COLO668 (cell line): ENCODE results near the gene DYNLL1.
"Not testable (repeated sequence)": the region's sequence is repeated elsewhere in the genome, so short reads cannot be mapped to it uniquely, and the experiment has no call there.

Experiments
- DNase-seq: peaks from one replicate; lab custom pipeline; 2025; ENCODE audit not compliant: unreplicated experiment; lab: John Stamatoyannopoulos, UW

The DYNLL1 gene

GRCh38 chr12:120504587-120504986, 8.7 kb downstream of the DYNLL1 start:
- no peak for DNase-seq

GRCh38 chr12:120508537-120508936, 12.6 kb downstream of the DYNLL1 start:
- no peak for DNase-seq

GRCh38 chr12:120514002-120514401, 18.1 kb downstream of the DYNLL1 start:
- DNase-seq: no peak

GRCh38 chr12:120515496-120515895, 19.6 kb downstream of the DYNLL1 start:
- no peak for DNase-seq

DNA sequence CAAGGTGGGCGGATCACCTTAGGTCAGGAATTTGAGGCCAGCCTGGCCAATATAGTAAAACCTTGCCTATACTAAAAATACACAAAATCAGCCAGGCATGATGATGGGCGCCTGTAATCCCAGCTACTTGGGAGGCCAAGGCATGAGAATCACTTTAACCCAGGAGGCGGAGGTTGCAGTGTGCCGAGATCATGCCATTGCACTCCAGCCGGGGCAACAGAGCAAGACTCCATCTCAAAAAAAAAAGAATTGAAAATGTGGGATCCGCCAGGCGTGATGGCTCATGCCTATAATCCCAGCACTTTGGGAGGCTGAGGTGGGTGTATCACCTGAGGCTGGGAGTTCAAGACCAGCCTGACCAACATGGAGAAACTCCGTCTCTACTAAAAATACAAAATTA, 23.4 kb downstream of the DYNLL1 start:
- not testable (repeated sequence) for DNase-seq

DNA sequence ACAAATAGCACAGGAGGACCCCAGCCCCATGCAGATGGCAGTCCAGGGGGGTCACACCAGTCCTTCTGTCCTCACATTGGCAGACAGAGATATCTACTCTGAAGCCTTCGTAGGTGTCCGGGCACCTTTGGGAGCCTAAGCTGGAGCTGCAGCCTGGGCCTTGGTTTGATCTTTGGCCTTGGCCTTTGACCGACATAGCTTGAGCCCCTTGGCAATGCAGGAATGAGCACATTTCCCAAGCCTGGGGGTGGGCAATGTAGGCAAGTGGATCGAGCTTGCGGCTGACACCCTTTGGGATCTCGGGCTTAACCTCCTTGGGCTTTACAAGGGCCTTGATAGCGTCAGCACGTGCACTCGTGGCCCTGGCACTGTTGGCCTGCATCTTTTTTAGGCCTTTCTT, 26.7 kb downstream of the DYNLL1 start:
- DNase-seq: no peak

DNA sequence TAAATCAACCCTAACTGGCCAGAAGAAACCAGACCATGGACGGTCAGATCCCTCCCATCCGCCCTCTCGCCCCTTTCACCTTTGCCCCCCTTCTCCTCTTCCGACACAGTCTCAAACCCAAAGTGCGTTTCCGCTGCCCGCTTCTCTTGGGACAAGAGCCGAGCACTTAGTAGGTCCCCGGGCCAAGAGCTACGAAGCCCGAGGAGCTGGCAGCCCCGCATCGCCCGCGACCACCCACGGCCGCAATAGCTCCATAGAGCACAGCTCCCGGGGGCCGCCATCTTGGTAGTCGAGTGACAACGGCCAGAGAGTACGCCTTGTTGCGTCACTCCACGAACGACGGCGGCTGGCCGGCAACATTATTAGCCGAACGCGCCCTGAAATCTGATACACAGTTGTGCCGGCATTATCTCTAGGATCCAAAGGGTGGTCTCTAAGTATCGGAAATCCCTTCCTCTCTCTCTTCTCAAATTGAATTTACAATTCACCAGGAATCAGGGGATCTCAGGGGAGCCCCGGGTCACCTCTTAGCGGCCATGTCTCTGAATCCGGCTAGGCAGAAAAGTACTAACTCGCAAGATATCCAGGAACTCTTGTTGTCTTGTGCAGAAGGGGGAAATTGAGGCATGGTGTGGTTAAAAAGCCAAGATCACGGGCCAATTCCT, 33.1 kb downstream of the DYNLL1 start, which contains the start of gene COQ5:
COQ5 (minus strand) TSS at position 298 of the 665 bp plus-strand sequence; CDS start at position 281, 17 bp downstream.
- peak; percentile 94 for DNase-seq

DNA sequence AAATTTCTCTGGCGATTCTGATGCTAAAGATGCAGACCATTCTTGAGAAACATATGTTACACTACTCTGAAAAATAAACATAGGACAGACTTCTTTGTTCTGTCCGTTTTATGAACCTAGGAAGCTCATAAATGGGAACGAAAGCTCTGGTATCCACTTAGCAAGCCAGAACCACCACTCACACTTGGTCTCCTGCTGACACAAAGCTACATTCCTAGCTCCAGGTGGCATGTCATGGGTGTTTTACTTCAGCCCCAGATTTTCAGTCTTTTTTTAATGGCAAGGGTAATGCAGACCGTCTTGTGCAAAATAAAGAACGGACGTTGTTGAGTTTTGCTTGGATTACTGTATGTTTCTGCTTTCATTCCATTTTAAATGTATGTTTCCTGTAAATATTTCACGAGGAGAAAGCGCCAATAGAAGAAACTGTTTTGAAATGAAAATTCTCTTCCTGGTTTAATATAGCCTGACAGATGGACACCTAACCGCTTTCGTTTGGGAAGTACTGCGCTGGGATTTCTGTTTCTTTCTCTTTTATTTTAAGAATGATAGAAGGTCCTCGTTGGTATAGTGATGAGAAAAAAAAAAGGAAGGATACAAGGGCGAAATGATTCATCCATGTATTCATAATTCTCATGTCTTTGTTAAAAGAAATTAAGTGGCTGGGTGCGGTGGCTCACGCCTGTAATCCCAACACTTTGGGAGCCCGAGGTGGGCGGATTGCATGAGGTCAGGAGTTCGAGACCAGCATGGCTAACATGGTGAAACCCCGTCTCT, 33.9 kb downstream of the DYNLL1 start:
- peak; percentile 44 for DNase-seq

- not testable (repeated sequence) for DNase-seq
These were observed 34.5 kb downstream of the DYNLL1 start for GRCh38 chr12:120530418-120530761.

- DNase-seq: no peak
These were observed 36.9 kb downstream of the DYNLL1 start for GRCh38 chr12:120532701-120533238.

DNA sequence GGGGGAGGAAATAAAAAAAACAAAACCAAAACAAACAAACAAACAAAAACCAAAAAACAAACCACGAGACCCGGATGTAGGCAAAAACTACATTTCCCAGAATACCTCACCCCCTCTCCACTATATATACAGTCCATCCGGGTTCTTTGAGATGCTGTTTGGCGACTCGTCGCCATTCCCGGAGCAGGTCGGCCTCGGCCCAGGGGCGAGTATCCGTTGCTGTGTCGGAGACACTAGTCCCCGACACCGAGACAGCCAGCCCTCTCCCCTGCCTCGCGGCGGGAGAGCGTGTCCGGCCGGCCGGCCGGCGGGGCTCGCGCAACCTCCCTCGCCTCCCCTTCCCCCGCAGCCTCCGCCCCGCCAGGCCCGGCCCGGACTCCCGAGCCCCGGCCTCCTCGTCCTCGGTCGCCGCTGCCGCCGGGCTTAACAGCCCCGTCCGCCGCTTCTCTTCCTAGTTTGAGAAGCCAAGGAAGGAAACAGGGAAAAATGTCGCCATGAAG, 38.3 kb downstream of the DYNLL1 start, which contains the start of gene RNF10:
RNF10 (plus strand) TSS at position 154 of the 500 bp plus-strand sequence. CDS start 456 bp downstream, outside the sequence.
- DNase-seq: peak; percentile 69

- DNase-seq: peak; percentile 69
These were observed 39.1 kb downstream of the DYNLL1 start for GRCh38 chr12:120534703-120535655.

- peak; percentile 30 for DNase-seq
These were observed 40.3 kb downstream of the DYNLL1 start for GRCh38 chr12:120536064-120536791.

- DNase-seq: no peak
These were observed 41.9 kb downstream of the DYNLL1 start for GRCh38 chr12:120537856-120538220.

DNA sequence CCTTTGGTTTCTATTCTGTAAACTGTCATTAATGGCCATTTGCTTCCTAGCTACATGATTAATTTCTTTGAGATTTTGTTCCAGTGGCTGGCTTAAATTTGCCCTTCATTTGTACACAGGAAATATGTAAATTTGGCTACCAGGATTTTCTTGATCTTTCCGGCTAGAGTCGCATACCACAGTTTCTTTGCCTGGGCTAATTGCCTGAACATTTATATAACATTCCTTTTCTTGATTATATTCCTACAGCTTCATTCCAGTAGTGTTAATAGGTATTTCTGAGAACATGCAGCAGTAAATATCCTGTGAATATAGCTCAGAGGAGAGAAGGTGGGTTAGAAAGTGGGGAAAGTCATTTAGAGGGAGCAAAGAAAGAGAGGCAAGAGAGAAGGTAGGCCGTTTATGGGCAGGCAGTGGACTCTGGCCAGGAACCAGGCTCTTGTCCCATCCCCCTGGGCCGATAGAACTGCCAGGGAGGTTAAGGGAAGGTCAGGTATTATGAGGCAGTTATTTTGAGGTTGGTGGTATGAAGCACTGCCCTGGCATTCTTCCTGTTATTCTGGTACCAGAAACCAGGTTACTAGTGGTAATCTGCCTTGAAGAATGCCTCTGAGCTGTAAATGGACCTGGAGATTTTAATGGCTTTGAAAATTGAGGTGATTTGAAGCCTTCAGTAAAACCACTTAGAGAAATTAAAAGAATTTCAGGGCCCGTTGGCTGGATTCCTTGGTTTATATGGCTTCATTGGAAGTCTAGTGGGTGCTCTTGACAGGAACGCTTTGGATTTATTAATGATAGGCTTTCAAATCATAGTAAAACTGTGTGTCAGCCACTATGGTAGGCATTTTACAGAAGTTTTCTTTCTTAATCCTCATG, 42.6 kb downstream of the DYNLL1 start:
- DNase-seq: no peak

DNA sequence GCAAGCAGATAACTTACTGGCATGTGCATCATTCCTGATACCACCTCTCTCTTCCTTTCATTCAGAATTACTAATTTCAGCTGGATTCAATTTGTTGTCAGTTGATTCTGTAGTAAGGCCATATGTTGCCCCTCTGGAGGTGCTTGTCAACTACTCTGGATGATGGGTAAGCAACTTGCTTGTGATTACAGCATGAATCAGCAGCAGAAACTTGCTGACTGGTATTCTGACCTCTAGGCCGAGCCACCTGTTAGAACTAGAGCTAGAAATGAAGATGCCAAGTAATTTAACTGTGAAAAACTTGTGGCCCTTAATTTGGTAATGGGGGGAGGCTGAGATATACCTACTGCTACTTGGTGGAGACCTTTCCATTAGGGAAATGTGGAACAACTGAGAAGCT, 43.4 kb downstream of the DYNLL1 start:
- DNase-seq: no peak

- no peak for DNase-seq
These were observed 44.5 kb downstream of the DYNLL1 start for GRCh38 chr12:120540445-120540844.

DNA sequence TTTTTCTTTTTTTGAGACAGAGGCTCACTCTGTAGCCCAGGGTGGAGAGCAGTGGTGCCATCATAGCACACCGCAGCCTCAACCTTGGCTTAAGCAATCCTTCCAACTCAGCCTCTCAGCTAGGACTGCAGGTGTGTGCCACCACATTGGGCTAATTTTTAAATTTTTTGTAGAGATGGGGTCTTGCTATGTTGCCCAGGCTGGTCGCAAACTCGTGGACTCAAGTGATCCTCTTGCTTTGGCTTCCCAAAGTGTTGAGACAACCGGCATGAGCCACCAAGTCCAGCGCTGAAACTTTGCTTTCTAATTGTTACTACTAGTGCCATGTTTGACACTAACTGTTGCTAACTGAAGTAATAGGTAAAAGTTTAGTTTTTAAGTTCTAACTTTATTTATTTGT, 46.3 kb downstream of the DYNLL1 start:
- no peak for DNase-seq

DNA sequence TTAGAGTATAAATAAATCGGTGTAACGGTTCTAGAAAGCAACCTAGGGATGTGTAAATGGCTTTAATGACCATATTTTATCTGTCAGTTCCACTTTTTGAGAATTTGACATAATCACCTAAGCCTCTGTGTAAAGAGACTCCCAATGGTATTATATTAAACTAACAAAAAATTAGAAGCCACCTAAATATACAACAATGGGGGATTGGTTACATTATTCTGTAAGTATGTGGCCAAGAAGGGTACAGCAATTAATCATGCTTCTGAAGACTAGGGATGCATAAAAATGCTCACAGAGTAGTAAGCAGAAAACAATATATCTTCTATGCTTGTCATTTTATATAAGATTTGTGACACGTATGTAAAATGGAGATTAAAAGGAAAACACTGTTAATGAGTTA, 48.8 kb downstream of the DYNLL1 start:
- no peak for DNase-seq
